ENCODE data around the gene GRM5.
"Not testable (repeated sequence)": the region's sequence is repeated elsewhere in the genome, so short reads cannot be mapped to it uniquely, and the experiment has no call there.

DNA sequence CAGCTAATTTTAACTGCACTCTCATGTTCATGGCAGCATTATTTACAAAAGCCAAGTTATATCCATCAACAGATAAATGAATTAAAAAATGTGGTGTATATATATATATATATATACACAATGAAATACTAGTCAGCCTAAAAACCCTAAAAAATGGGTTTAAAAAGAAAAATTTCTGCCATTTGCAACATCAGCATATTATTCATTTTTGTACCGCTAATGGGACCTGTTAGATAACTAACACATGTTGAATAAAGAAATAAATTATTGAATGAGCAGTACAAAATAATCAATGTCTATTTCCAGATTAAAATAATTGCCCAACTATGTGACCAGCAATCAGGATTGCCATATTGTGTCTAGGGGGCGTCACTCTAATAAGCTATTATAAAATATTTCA, 211.8 kb downstream of the GRM5 start:
- not testable (repeated sequence) for TF ChIP-seq EZH2 (IDR thresholded peaks at IDR 0.05; ENCODE audit: insufficient read depth, poor library complexity, severe bottlenecking); EZH2phosphoT487 (IDR thresholded peaks at IDR 0.05; ENCODE audit: insufficient read depth, low read depth)

All from GM23248 (cell line).